HepG2 (cell line): Measurements from ENCODE around the gene FXYD4. TPM values are rescaled to one million over a fixed set of nuclear protein-coding genes. Genes with fewer than 3 reads are reported as not detected.

ENCODE experiments used
- ATF2 ChIP-seq: sonication (generic); formaldehyde crosslinking; IDR thresholded peaks from 2 replicates; pipeline ENCODE4 v1.4.0; 2020; ENCODE audit warnings: missing genetic modification reagents
- CCAR2 ChIP-seq: fragments of 200-400 bp; formaldehyde crosslinking; optimal IDR thresholded peaks from 2 replicates; pipeline ENCODE3; 2018; ENCODE audit warnings: low read depth, mild to moderate bottlenecking, low read length, moderate library complexity
- ETV6 ChIP-seq: sonication (generic); formaldehyde crosslinking; conservative IDR thresholded peaks from 2 replicates; pipeline ENCODE4 v1.4.0; 2020; ENCODE audit warnings: missing genetic modification reagents
- KMT2B ChIP-seq: IDR thresholded peaks from 2 replicates; pipeline ENCODE4 v1.6.1; 2016; ENCODE audit warnings: missing genetic modification reagents, missing compliant biosample characterization
- NAIF1 ChIP-seq: sonication (generic); formaldehyde crosslinking; IDR thresholded peaks from 2 replicates; pipeline ENCODE4 v1.5.0; 2020; ENCODE audit warnings: mild to moderate bottlenecking, missing genetic modification reagents, borderline replicate concordance
- NR2F6 ChIP-seq, 2 experiments: IDR thresholded peaks; 2 replicates each; pipeline ENCODE4 v1.6.1; 2016; ENCODE audit warnings: antibody characterized with exemption in 1 of 2, mild to moderate bottlenecking in 1 of 2
- PRDM10 ChIP-seq: sonication (generic); formaldehyde crosslinking; IDR thresholded peaks from 2 replicates; pipeline ENCODE4 v1.4.0; 2020; ENCODE audit warnings: low read depth, missing genetic modification reagents
- SRY ChIP-seq: sonication (generic); formaldehyde crosslinking; IDR thresholded peaks from 2 replicates; pipeline ENCODE4 v1.8.0; 2022; ENCODE audit warnings: mild to moderate bottlenecking, missing genetic modification reagents
- U2AF1 ChIP-seq: fragments of 200-400 bp; formaldehyde crosslinking; optimal IDR thresholded peaks from 2 replicates; pipeline ENCODE3; 2017; ENCODE audit warnings: mild to moderate bottlenecking, low read depth, low read length
- ZFP36L2 ChIP-seq: sonication (generic); formaldehyde crosslinking; IDR thresholded peaks from 2 replicates; pipeline ENCODE4 v1.4.0; 2020; ENCODE audit warnings: missing genetic modification reagents
- ZMYM4 ChIP-seq: sonication (generic); formaldehyde crosslinking; IDR thresholded peaks from 2 replicates; pipeline ENCODE4 v1.8.1; 2023; ENCODE audit warnings: mild to moderate bottlenecking, missing genetic modification reagents
- ZNF777 ChIP-seq: sonication (generic); formaldehyde crosslinking; IDR thresholded peaks from 2 replicates; pipeline ENCODE4 v1.4.0; 2020; ENCODE audit warnings: missing genetic modification reagents
- ZNF841 ChIP-seq: sonication (generic); formaldehyde crosslinking; IDR thresholded peaks from 2 replicates; pipeline ENCODE4 v1.8.1; 2023; ENCODE audit warnings: missing genetic modification reagents, borderline replicate concordance
- polyA plus RNA-seq, 8 experiments: library from polyadenylated mRNA; depleted of rRNA in 3 of 8; stranded (reverse) in 7 of 8; unstranded in 1 of 8; fragments of >200 nt; fragmentation: Illumina TruSeq in 4 of 8; extraction: Trizol in 4 of 8; gene quantifications; 2 replicates each; pipeline versions ENCODE4 v1.2.1 to v1.2.3, GENCODE V29; 2011 to 2016; ENCODE audit warnings: low read depth in 4 of 8, missing spikeins in 1 of 8, mixed read lengths in 1 of 8; ENCODE audit not compliant: insufficient read depth in 1 of 8
- total RNA-seq, 5 experiments: library from RNA; depleted of rRNA; stranded (reverse); fragments of >200 nt; fragmentation: Illumina TruSeq; extraction: Trizol; gene quantifications; 2 replicates each; pipeline ENCODE4 v1.2.3, GENCODE V29; 2016; ENCODE audit warnings: low read depth in 1 of 5
- TF ChIP-seq, protein P1 (sequence below): sonication (generic); formaldehyde crosslinking; IDR thresholded peaks from 2 replicates; pipeline ENCODE4 v1.5.0; 2020; ENCODE audit warnings: missing genetic modification reagents
- TF ChIP-seq, protein P2 (sequence below): sonication (generic); formaldehyde crosslinking; IDR thresholded peaks from 2 replicates; pipeline ENCODE4 v1.4.0; 2020; ENCODE audit warnings: mild to moderate bottlenecking, missing genetic modification reagents

The FXYD4 gene
- total and polyA plus RNA-seq, 2 of the 13 experiments (the other 11 are each of a cell fraction or from before 2014, with no cell fraction given) = not detected

- peak; percentile 93 for TF ChIP-seq ATF2 (CRISPR knock-in tag)
- TF ChIP-seq PRDM10 (CRISPR knock-in tag) = peak; percentile 95
- TF ChIP-seq CCAR2 = no peak
- peak; percentile 99 for TF ChIP-seq SRY (CRISPR knock-in tag)
- peak; percentile 90 for TF ChIP-seq KMT2B (CRISPR knock-in tag)
- TF ChIP-seq ZNF841 (CRISPR knock-in tag) = 0 out of 2 replicates have a peak, but pooled peaks have one; percentile 19
- peak; percentile 95 for TF ChIP-seq ZFP36L2 (CRISPR knock-in tag)
- TF ChIP-seq, protein P1, sequence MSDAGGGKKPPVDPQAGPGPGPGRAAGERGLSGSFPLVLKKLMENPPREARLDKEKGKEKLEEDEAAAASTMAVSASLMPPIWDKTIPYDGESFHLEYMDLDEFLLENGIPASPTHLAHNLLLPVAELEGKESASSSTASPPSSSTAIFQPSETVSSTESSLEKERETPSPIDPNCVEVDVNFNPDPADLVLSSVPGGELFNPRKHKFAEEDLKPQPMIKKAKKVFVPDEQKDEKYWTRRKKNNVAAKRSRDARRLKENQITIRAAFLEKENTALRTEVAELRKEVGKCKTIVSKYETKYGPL = peak; percentile 98
- TF ChIP-seq ETV6 = peak; percentile 82; the same call in 1 of the 2 replicates
- TF ChIP-seq, protein P2, sequence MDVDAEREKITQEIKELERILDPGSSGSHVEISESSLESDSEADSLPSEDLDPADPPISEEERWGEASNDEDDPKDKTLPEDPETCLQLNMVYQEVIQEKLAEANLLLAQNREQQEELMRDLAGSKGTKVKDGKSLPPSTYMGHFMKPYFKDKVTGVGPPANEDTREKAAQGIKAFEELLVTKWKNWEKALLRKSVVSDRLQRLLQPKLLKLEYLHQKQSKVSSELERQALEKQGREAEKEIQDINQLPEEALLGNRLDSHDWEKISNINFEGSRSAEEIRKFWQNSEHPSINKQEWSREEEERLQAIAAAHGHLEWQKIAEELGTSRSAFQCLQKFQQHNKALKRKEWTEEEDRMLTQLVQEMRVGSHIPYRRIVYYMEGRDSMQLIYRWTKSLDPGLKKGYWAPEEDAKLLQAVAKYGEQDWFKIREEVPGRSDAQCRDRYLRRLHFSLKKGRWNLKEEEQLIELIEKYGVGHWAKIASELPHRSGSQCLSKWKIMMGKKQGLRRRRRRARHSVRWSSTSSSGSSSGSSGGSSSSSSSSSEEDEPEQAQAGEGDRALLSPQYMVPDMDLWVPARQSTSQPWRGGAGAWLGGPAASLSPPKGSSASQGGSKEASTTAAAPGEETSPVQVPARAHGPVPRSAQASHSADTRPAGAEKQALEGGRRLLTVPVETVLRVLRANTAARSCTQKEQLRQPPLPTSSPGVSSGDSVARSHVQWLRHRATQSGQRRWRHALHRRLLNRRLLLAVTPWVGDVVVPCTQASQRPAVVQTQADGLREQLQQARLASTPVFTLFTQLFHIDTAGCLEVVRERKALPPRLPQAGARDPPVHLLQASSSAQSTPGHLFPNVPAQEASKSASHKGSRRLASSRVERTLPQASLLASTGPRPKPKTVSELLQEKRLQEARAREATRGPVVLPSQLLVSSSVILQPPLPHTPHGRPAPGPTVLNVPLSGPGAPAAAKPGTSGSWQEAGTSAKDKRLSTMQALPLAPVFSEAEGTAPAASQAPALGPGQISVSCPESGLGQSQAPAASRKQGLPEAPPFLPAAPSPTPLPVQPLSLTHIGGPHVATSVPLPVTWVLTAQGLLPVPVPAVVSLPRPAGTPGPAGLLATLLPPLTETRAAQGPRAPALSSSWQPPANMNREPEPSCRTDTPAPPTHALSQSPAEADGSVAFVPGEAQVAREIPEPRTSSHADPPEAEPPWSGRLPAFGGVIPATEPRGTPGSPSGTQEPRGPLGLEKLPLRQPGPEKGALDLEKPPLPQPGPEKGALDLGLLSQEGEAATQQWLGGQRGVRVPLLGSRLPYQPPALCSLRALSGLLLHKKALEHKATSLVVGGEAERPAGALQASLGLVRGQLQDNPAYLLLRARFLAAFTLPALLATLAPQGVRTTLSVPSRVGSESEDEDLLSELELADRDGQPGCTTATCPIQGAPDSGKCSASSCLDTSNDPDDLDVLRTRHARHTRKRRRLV = peak; percentile 92
- peak; percentile 71; the same call in 1 of the 2 replicates for TF ChIP-seq NR2F6 (IDR thresholded peaks at IDR 0.05)
- peak; percentile 95 for TF ChIP-seq NR2F6 (CRISPR knock-in tag; IDR thresholded peaks at IDR 0.05)
- TF ChIP-seq ZMYM4 (CRISPR knock-in tag) = peak; percentile 94
- peak; percentile 21 for TF ChIP-seq U2AF1
- peak; percentile 92 for TF ChIP-seq NAIF1
- TF ChIP-seq ZNF777 (CRISPR knock-in tag) = peak; percentile 89
These were observed 49.1 kb downstream of the FXYD4 start (continued) for GRCh38 chr10:43420369-43421200.
